ENCODE results near the gene SCFD2. TPM values are rescaled to one million over a fixed set of nuclear protein-coding genes. Genes with fewer than 3 reads are reported as not detected.

Gene SCFD2
- total and polyA plus RNA-seq, 4 donors = 4.3 to 28.8 (median 7.4) TPM

GRCh38 chr4:52939325-52939724, 426.5 kb downstream of the SCFD2 start:
- H3K27ac ChIP-seq (ENCODE audit: low read depth in 1 of 2, low read length in 2 of 2) = no peak overlapping the region
- no peak overlapping the region for H3K4me3 ChIP-seq (ENCODE audit: low read depth in 1 of 3, low read length in 3 of 3)
- no peak overlapping the region for H3K9ac ChIP-seq (ENCODE audit: low read depth in 1 of 2, low read length in 2 of 2)
- peaks cover 1 to 7% (median 4%) of the 10 kb centered on the region in 4 donors for H3K4me1 ChIP-seq (ENCODE audit: control insufficient read depth in 4 of 4, insufficient read depth in 4 of 4, low read length in 3 of 4)
- WGBS = 94% methylated on average over 1 of the region's 1 CpG
- no peaks in the 10 kb centered on the region for H3K36me3 ChIP-seq (ENCODE audit: control insufficient read depth in 4 of 4, insufficient read depth in 3 of 4, low read depth in 1 of 4, low read length in 3 of 4)
- no peaks in the 10 kb centered on the region for H3K27me3 ChIP-seq (ENCODE audit: control insufficient read depth in 4 of 4, insufficient read depth in 4 of 4, low read length in 3 of 4)
- no peak for DNase-seq (ENCODE audit: low spot score)
- H3K9me3 ChIP-seq (ENCODE audit: control insufficient read depth in 4 of 4, low read length in 3 of 4) = no peaks in the 10 kb centered on the region
- TF ChIP-seq YY1 (IDR thresholded peaks at IDR 0.05) (no peak), REST (IDR thresholded peaks at IDR 0.05) (no peak), RAD21 (IDR thresholded peaks at IDR 0.05) (no peak), TAF1 (conservative IDR thresholded peaks at IDR 0.05) (no peak), FOXA2 (IDR thresholded peaks at IDR 0.05) (no peak), GABPA (IDR thresholded peaks at IDR 0.05 in 1 of 2, conservative IDR thresholded peaks at IDR 0.05 in 1 of 2) (no peak), JUND (IDR thresholded peaks at IDR 0.05) (no peak), EGR1 (IDR thresholded peaks at IDR 0.05; ENCODE audit: low read depth in 2 of 2) (no peak)

- no peak overlapping the region for H3K9ac ChIP-seq (ENCODE audit: low read depth in 1 of 2, low read length in 2 of 2)
- H3K27ac ChIP-seq (ENCODE audit: low read depth in 1 of 2, low read length in 2 of 2) = no peak overlapping the region
- H3K27me3 ChIP-seq (ENCODE audit: control insufficient read depth in 4 of 4, insufficient read depth in 4 of 4, low read length in 3 of 4) = no peaks in the 10 kb centered on the region
- WGBS = 49% methylated on average over 1 of the region's 1 CpG
- no peak for TF ChIP-seq RAD21 (IDR thresholded peaks at IDR 0.05)
- TF ChIP-seq YY1 (IDR thresholded peaks at IDR 0.05) = no peak
- TF ChIP-seq TAF1 (conservative IDR thresholded peaks at IDR 0.05) = no peak
- no peak for TF ChIP-seq EGR1 (IDR thresholded peaks at IDR 0.05; ENCODE audit: low read depth in 2 of 2)
- no peak for TF ChIP-seq MAX (IDR thresholded peaks at IDR 0.05)
- no peak for TF ChIP-seq FOXA1 (IDR thresholded peaks at IDR 0.05)
- TF ChIP-seq HNF4G (IDR thresholded peaks at IDR 0.05) = no peak
- no peak for TF ChIP-seq CTCF (IDR thresholded peaks at IDR 0.05; ENCODE audit: low read depth, low read length, missing input control)
- TF ChIP-seq NR2F2 (IDR thresholded peaks at IDR 0.05) = no peak
- H3K36me3 ChIP-seq (ENCODE audit: control insufficient read depth in 4 of 4, insufficient read depth in 3 of 4, low read depth in 1 of 4, low read length in 3 of 4) = no peaks in the 10 kb centered on the region
- H3K4me1 ChIP-seq (ENCODE audit: control insufficient read depth in 4 of 4, insufficient read depth in 4 of 4, low read length in 3 of 4) = peaks cover 0 to 7% (median 4%) of the 10 kb centered on the region in 4 donors
- no peaks in the 10 kb centered on the region for H3K9me3 ChIP-seq (ENCODE audit: control insufficient read depth in 4 of 4, low read length in 3 of 4)
- no peak overlapping the region for H3K4me3 ChIP-seq (ENCODE audit: low read depth in 1 of 3, low read length in 3 of 3)
- DNase-seq (ENCODE audit: low spot score) = no peak
Observed at GRCh38 chr4:52937829-52938228, 428.0 kb downstream of the SCFD2 start.

- WGBS = 97% methylated on average over 2 of the region's 2 CpGs
- no peak for DNase-seq (ENCODE audit: low spot score)
- Histone ChIP-seq H3K4me1 (ENCODE audit: control insufficient read depth in 4 of 4, insufficient read depth in 4 of 4, low read length in 3 of 4) (peaks cover 0 to 7% (median 4%) of the 10 kb centered on the region in 4 donors), H3K9ac (ENCODE audit: low read depth in 1 of 2, low read length in 2 of 2) (no peak overlapping the region), H3K9me3 (ENCODE audit: control insufficient read depth in 4 of 4, low read length in 3 of 4) (no peaks in the 10 kb centered on the region), H3K27me3 (ENCODE audit: control insufficient read depth in 4 of 4, insufficient read depth in 4 of 4, low read length in 3 of 4) (no peaks in the 10 kb centered on the region), H3K36me3 (ENCODE audit: control insufficient read depth in 4 of 4, insufficient read depth in 3 of 4, low read depth in 1 of 4, low read length in 3 of 4) (no peaks in the 10 kb centered on the region), H3K4me3 (ENCODE audit: low read depth in 1 of 3, low read length in 3 of 3) (no peak overlapping the region), H3K27ac (ENCODE audit: low read depth in 1 of 2, low read length in 2 of 2) (no peak overlapping the region)
- no peak for TF ChIP-seq TAF1 (conservative IDR thresholded peaks at IDR 0.05)
- no peak for TF ChIP-seq HNF4G (IDR thresholded peaks at IDR 0.05)
- TF ChIP-seq REST (IDR thresholded peaks at IDR 0.05) = no peak
- no peak for TF ChIP-seq HNF4A (conservative IDR thresholded peaks at IDR 0.05)
- TF ChIP-seq EGR1 (IDR thresholded peaks at IDR 0.05; ENCODE audit: low read depth in 2 of 2) = no peak
- TF ChIP-seq JUND (IDR thresholded peaks at IDR 0.05) = no peak
- TF ChIP-seq RXRA (IDR thresholded peaks at IDR 0.05) = no peak
- no peak for TF ChIP-seq ZBTB33 (IDR thresholded peaks at IDR 0.05)
- TF ChIP-seq ATF3 (IDR thresholded peaks at IDR 0.05) = no peak
Observed at GRCh38 chr4:52936729-52937128, 429.1 kb downstream of the SCFD2 start.
